Measurements from ENCODE around the gene NPC1L1.
"Not testable (repeated sequence)": the region's sequence is repeated elsewhere in the genome, so short reads cannot be mapped to it uniquely, and the experiment has no call there.

Gene NPC1L1

GRCh38 chr7:44534501-44534900, 6.6 kb downstream of the NPC1L1 start:
- DNase-seq = peak; percentile 11

GRCh38 chr7:44534087-44534486, 7.0 kb downstream of the NPC1L1 start:
- DNase-seq = no peak

GRCh38 chr7:44533301-44534055, 7.7 kb downstream of the NPC1L1 start:
- no peak for DNase-seq

- no peak for DNase-seq
Measured at GRCh38 chr7:44531421-44532380, 9.4 kb downstream of the NPC1L1 start.

- DNase-seq = no peak
Measured at GRCh38 chr7:44530990-44531389, 10.1 kb downstream of the NPC1L1 start.

GRCh38 chr7:44524811-44525388, 16.2 kb downstream of the NPC1L1 start:
- DNase-seq = no peak

GRCh38 chr7:44522315-44522714, 18.8 kb downstream of the NPC1L1 start:
- no peak for DNase-seq

GRCh38 chr7:44521347-44522095, 19.6 kb downstream of the NPC1L1 start:
- no peak for DNase-seq

GRCh38 chr7:44520574-44520973, 20.6 kb downstream of the NPC1L1 start:
- DNase-seq = no peak

GRCh38 chr7:44519546-44519945, 21.6 kb downstream of the NPC1L1 start:
- no peak for DNase-seq

- no peak for DNase-seq
Measured at GRCh38 chr7:44518761-44519160, 22.4 kb downstream of the NPC1L1 start.

GRCh38 chr7:44517175-44517574, 24.0 kb downstream of the NPC1L1 start:
- DNase-seq = no peak

GRCh38 chr7:44515590-44516268, 25.4 kb downstream of the NPC1L1 start:
- DNase-seq = no peak

- DNase-seq = no peak
Measured at GRCh38 chr7:44512736-44513135, 28.4 kb downstream of the NPC1L1 start.

- DNase-seq = no peak
Measured at GRCh38 chr7:44511863-44512468, 29.2 kb downstream of the NPC1L1 start.

- DNase-seq = no peak
Measured at GRCh38 chr7:44511236-44511635, 29.9 kb downstream of the NPC1L1 start.

- DNase-seq = no peak
Measured at GRCh38 chr7:44508328-44509030, 32.7 kb downstream of the NPC1L1 start.

GRCh38 chr7:44506592-44507288, 34.4 kb downstream of the NPC1L1 start:
- DNase-seq = not testable (repeated sequence)

- no peak for DNase-seq
Measured at GRCh38 chr7:44505595-44505994, 35.5 kb downstream of the NPC1L1 start.

- DNase-seq = no peak
Measured at GRCh38 chr7:44498230-44498954, 42.7 kb downstream of the NPC1L1 start.
